ENCODE measurements around the gene UBE3C.
"Not testable (repeated sequence)": the region's sequence is repeated elsewhere in the genome, so short reads cannot be mapped to it uniquely, and the experiment has no call there.

Gene UBE3C

DNA sequence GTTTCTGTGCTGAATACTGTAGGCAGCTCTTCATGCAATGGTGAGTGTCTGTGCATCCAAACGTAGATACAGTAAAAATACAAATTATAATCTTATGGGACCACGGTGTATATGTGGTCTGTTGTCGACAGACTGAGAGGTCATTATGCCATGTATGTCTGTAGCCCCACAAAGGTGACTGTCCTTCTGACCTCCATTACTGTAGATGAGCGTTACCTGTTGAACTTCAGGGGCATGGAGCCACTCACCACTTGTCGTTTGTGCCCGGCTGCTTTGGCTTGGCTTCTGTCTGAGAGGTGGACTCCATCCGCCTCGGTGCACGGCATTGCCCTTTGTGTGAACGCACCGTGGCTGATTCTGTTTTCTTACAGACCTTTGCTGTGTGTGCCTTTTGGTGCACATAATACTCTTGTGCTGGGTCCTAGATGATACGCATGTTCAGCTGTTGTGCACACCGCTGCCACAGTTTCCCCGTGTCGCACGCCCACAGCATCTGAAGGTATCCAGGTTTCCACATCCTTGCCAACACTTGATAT lies 2.9 kb downstream of the UBE3C start:
- Mint-ChIP-seq H3K27ac (peak overlapping the region; percentile 41), H3K27me3 (no peaks in the 10 kb centered on the region), H3K4me3 (peak overlapping the region; percentile 98), H3K4me1 (ENCODE audit: low read depth) (peaks cover 60% of the 10 kb centered on the region), H3K36me3 (peaks cover 24% of the 10 kb centered on the region), H3K9me3 (ENCODE audit: low read depth) (no peaks in the 10 kb centered on the region)

- Mint-ChIP-seq H3K4me3 (peak overlapping the region; percentile 42), H3K36me3 (peaks cover 24% of the 10 kb centered on the region), H3K27ac (peak overlapping the region; percentile 25), H3K9me3 (ENCODE audit: low read depth) (no peaks in the 10 kb centered on the region), H3K27me3 (no peaks in the 10 kb centered on the region), H3K4me1 (ENCODE audit: low read depth) (peaks cover 76% of the 10 kb centered on the region)
Measured at GRCh38 chr7:157143788-157144187, 5.1 kb downstream of the UBE3C start.

- peaks cover 79% of the 10 kb centered on the region for H3K4me1 Mint-ChIP-seq (ENCODE audit: low read depth)
- H3K4me3 Mint-ChIP-seq: no peak overlapping the region
- no peaks in the 10 kb centered on the region for H3K27me3 Mint-ChIP-seq
- peaks cover 5% of the 10 kb centered on the region for H3K36me3 Mint-ChIP-seq
- H3K27ac Mint-ChIP-seq: no peak overlapping the region
- H3K9me3 Mint-ChIP-seq (ENCODE audit: low read depth): no peaks in the 10 kb centered on the region
Measured at GRCh38 chr7:157149317-157149716, 10.6 kb downstream of the UBE3C start.

GRCh38 chr7:157150882-157151281 lies 12.2 kb downstream of the UBE3C start:
- Mint-ChIP-seq H3K4me1 (ENCODE audit: low read depth) (peaks cover 81% of the 10 kb centered on the region), H3K27ac (no peak overlapping the region), H3K9me3 (ENCODE audit: low read depth) (no peaks in the 10 kb centered on the region)

DNA sequence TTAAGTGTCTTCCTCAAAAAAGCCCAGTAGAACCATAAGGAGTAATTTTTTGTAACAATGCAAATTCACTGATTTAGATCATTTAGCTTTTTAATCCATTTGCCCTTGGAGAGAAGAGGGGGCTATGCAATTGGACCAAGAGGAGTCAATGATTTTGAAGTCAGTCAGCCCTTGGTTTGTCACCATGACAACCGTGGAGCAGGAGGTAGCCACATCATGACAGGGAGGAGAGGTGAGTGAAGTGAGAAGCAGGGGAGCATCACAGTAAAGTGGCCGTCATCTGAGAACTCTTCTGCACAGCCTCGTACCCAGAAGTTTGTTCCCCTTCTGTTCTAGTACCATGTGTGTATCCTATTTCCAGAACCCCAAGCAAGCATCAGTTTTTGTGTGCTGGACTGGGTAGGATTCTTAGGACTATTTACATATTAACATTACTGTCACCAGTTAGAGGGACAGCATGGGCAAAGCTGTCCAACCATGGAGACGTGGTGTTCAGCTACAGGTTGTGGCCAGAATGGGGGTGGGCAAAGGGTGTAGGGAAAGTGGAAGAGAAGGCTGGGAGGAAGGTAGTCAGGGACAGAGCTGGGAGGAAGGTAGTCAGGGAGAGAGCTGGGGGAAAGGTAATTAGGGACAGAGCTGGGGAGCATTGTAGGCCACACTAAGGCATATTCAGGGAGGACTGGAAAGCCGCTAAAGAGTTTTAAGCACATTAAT lies 13.1 kb downstream of the UBE3C start:
- H3K9me3 Mint-ChIP-seq (ENCODE audit: low read depth): no peaks in the 10 kb centered on the region
- no peaks in the 10 kb centered on the region for H3K27me3 Mint-ChIP-seq
- peaks cover 77% of the 10 kb centered on the region for H3K4me1 Mint-ChIP-seq (ENCODE audit: low read depth)
- peak overlapping the region; percentile 5 for H3K27ac Mint-ChIP-seq
- peaks cover 5% of the 10 kb centered on the region for H3K36me3 Mint-ChIP-seq
- no peak overlapping the region for H3K4me3 Mint-ChIP-seq

More at GRCh38 chr7:157150882-157151281, 12.2 kb downstream of the UBE3C start:
- Mint-ChIP-seq H3K27me3 (no peaks in the 10 kb centered on the region), H3K36me3 (peaks cover 5% of the 10 kb centered on the region), H3K4me3 (no peak overlapping the region)

- Mint-ChIP-seq H3K36me3 (peaks cover 5% of the 10 kb centered on the region), H3K9me3 (ENCODE audit: low read depth) (no peaks in the 10 kb centered on the region), H3K27me3 (no peaks in the 10 kb centered on the region), H3K4me1 (ENCODE audit: low read depth) (peaks cover 74% of the 10 kb centered on the region), H3K27ac (peak overlapping the region; percentile 5), H3K4me3 (no peak overlapping the region)
Measured at GRCh38 chr7:157152391-157152937, 13.7 kb downstream of the UBE3C start.

DNA sequence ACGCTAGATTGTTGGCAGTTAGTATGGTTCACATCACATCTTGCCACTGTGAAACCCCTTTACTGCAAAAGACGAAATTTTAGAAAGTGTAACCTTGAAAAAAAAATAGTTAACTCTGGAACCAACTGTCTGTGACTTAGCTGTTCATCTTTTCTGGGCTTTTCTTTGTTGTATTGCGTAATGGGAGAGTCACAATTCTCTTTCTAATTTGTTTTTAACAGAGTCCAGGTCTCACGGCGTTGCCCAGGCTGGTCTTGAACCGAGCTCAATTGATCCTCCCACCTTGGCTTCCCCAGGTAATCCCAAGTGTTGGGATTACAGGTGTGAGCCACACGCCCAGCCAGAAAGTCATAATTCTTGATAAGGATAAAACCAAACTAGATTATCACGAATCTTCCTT lies 14.5 kb downstream of the UBE3C start:
- no peaks in the 10 kb centered on the region for H3K27me3 Mint-ChIP-seq
- H3K4me1 Mint-ChIP-seq (ENCODE audit: low read depth): peaks cover 72% of the 10 kb centered on the region
- H3K9me3 Mint-ChIP-seq (ENCODE audit: low read depth): no peaks in the 10 kb centered on the region
- no peak overlapping the region for H3K27ac Mint-ChIP-seq
- peaks cover 5% of the 10 kb centered on the region for H3K36me3 Mint-ChIP-seq
- H3K4me3 Mint-ChIP-seq: no peak overlapping the region

GRCh38 chr7:157155959-157156358 lies 17.2 kb downstream of the UBE3C start:
- Mint-ChIP-seq H3K4me3 (no peak overlapping the region), H3K4me1 (ENCODE audit: low read depth) (peaks cover 67% of the 10 kb centered on the region), H3K27ac (no peak overlapping the region), H3K9me3 (ENCODE audit: low read depth) (no peaks in the 10 kb centered on the region), H3K27me3 (no peaks in the 10 kb centered on the region), H3K36me3 (peaks cover 9% of the 10 kb centered on the region)

DNA sequence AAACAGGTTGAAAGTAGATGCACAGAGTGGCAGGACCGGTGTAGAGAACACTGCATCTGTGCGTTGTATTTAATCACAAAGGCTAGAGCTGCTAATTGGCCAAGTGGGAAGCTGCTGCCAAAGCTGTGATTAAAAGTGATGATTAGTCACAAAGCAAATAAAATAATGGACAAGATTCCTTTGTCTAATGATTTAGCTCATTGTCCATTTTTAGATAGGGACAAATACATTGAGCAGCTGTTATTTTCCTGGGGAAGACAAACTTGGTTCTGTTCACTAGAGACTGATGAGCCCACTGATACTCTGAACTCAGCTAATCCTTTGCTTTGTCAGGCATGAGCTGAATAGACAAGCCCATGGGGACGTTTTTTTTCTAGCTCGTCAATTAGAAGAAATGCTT lies 19.7 kb downstream of the UBE3C start:
- Mint-ChIP-seq H3K36me3 (peaks cover 8% of the 10 kb centered on the region), H3K27me3 (no peaks in the 10 kb centered on the region), H3K4me1 (ENCODE audit: low read depth) (peaks cover 49% of the 10 kb centered on the region), H3K27ac (no peak overlapping the region), H3K9me3 (ENCODE audit: low read depth) (no peaks in the 10 kb centered on the region), H3K4me3 (no peak overlapping the region)

DNA sequence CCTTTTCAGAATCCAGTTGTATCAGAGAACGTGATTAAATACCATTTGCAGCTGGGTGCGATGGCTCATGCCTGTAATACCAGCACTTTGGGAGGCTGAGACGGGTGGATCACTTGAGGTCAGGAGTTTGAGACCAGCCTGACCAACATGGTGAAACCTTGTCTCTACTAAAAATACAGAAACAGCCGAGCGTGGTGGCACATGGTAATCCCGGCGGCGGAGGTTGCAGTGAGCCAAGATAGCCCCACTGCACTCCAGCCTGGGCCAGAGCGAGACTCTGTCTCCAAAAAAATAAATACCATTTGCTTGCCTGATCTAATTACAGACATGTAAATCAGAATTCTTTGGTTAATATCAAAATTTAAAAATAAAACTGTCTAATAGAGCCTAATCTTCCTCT lies 20.8 kb downstream of the UBE3C start:
- Mint-ChIP-seq H3K36me3 (peaks cover 11% of the 10 kb centered on the region), H3K4me1 (ENCODE audit: low read depth) (peaks cover 49% of the 10 kb centered on the region)
- not testable (repeated sequence) for H3K4me3 Mint-ChIP-seq; H3K9me3 Mint-ChIP-seq (ENCODE audit: low read depth); H3K27me3 Mint-ChIP-seq; H3K27ac Mint-ChIP-seq

- H3K27me3 Mint-ChIP-seq: no peaks in the 10 kb centered on the region
- H3K9me3 Mint-ChIP-seq (ENCODE audit: low read depth): peaks cover 8% of the 10 kb centered on the region
- no peak overlapping the region for H3K4me3 Mint-ChIP-seq
- H3K27ac Mint-ChIP-seq: no peak overlapping the region
- H3K36me3 Mint-ChIP-seq: peaks cover 18% of the 10 kb centered on the region
- peaks cover 44% of the 10 kb centered on the region for H3K4me1 Mint-ChIP-seq (ENCODE audit: low read depth)
Measured at GRCh38 chr7:157160433-157160832, 21.7 kb downstream of the UBE3C start.

- peaks cover 26% of the 10 kb centered on the region for H3K36me3 Mint-ChIP-seq
- H3K4me1 Mint-ChIP-seq (ENCODE audit: low read depth): peaks cover 14% of the 10 kb centered on the region
- H3K27me3 Mint-ChIP-seq: no peaks in the 10 kb centered on the region
- no peak overlapping the region for H3K4me3 Mint-ChIP-seq
- H3K9me3 Mint-ChIP-seq (ENCODE audit: low read depth): peaks cover 12% of the 10 kb centered on the region
- no peak overlapping the region for H3K27ac Mint-ChIP-seq
Measured at GRCh38 chr7:157165987-157166386, 27.3 kb downstream of the UBE3C start.

DNA sequence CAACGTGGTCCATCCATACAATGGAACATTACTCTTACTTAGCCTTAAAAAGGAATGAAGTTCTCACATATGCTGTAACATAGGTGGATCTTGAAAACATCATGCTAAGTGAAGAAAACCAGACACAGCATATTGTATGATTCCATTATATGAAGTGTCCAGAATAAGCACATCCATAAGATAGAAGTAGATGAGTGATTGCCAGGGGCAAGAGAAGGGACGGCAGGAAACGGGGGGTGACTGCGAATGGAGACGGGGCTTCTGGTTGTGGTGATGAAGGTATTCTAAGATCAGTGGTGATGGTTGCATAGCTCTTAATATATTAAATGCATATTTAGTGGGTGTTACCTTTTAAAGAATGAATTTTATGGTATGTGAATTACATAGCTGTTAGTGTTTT lies 29.8 kb downstream of the UBE3C start:
- H3K4me3 Mint-ChIP-seq: no peak overlapping the region
- H3K4me1 Mint-ChIP-seq (ENCODE audit: low read depth): peaks cover 10% of the 10 kb centered on the region
- no peak overlapping the region for H3K27ac Mint-ChIP-seq
- peaks cover 24% of the 10 kb centered on the region for H3K36me3 Mint-ChIP-seq
- H3K9me3 Mint-ChIP-seq (ENCODE audit: low read depth): peaks cover 12% of the 10 kb centered on the region
- no peaks in the 10 kb centered on the region for H3K27me3 Mint-ChIP-seq

- Mint-ChIP-seq H3K27me3 (no peaks in the 10 kb centered on the region), H3K4me3 (no peak overlapping the region), H3K9me3 (ENCODE audit: low read depth) (no peaks in the 10 kb centered on the region), H3K36me3 (peaks cover 2% of the 10 kb centered on the region), H3K4me1 (ENCODE audit: low read depth) (no peaks in the 10 kb centered on the region), H3K27ac (no peak overlapping the region)
Measured at GRCh38 chr7:157176771-157177170, 38.0 kb downstream of the UBE3C start.

DNA sequence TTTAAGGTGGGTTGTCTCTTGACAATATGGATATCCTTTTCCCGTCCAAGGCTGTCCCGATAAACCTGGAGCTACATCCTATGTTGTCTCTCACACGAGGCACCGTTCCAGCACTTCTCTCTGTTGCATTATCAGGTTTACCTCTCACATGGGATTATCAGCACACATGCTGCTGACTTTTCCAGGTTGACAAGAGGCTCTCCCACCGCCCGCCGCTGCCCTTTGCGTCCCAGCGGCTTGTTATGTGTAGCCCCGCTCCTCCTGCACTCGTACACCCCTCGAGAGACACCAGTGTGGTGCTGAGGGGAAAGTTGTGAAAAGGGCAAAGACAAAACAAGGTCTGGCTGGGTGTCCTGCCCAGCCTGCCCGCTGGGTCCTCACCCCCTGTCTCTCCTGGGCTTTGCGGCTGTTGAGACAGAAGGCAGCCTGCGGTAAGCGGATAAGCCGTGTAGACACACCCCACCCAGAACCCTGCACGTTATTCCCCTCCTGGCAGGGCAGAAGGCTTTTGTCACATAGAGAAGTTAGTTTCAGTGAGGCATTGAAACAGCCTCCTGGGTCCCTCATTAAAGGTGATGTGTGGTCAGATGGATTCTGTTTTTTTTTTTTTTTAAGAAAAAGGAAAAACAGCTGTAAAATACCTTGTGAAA lies 38.7 kb downstream of the UBE3C start:
- Mint-ChIP-seq H3K4me1 (ENCODE audit: low read depth) (no peaks in the 10 kb centered on the region), H3K36me3 (peaks cover 4% of the 10 kb centered on the region), H3K27ac (no peak overlapping the region), H3K9me3 (ENCODE audit: low read depth) (no peaks in the 10 kb centered on the region), H3K27me3 (no peaks in the 10 kb centered on the region), H3K4me3 (no peak overlapping the region)
